GM20000 (cell line): ENCODE measurements around the gene LPAR3.

Experiments
- DNase-seq: peaks from one replicate; pipeline ENCODE4 v3.0.0; 2012; ENCODE audit warnings: low spot score
- TF ChIP-seq, protein P1 (sequence below): IDR thresholded peaks from 2 replicates; pipeline ENCODE4 v1.5.1; 2012; ENCODE audit warnings: mild to moderate bottlenecking, control low read depth; ENCODE audit errors: extremely low read depth, missing control alignments

The LPAR3 gene

DNA sequence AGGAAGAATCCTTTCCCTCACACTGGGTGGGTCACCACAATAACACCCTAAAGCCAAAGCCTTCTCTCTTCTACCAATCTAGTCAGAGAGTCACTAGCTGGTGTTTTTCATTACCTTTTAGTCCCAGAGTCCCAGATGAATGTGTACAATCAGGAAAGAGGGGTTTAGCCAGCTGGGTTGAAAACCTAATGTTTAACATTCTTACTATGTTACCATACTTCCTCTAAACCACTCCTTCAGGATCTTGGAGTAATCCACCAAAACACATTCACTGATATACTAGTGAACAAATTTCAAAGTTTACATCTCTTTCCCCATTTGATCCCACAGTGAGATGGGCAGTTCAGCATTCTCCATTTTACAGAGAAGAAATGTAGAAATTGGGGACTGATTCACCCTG, 9.7 kb downstream of the LPAR3 start:
- no peak for DNase-seq
- TF ChIP-seq, protein P1, sequence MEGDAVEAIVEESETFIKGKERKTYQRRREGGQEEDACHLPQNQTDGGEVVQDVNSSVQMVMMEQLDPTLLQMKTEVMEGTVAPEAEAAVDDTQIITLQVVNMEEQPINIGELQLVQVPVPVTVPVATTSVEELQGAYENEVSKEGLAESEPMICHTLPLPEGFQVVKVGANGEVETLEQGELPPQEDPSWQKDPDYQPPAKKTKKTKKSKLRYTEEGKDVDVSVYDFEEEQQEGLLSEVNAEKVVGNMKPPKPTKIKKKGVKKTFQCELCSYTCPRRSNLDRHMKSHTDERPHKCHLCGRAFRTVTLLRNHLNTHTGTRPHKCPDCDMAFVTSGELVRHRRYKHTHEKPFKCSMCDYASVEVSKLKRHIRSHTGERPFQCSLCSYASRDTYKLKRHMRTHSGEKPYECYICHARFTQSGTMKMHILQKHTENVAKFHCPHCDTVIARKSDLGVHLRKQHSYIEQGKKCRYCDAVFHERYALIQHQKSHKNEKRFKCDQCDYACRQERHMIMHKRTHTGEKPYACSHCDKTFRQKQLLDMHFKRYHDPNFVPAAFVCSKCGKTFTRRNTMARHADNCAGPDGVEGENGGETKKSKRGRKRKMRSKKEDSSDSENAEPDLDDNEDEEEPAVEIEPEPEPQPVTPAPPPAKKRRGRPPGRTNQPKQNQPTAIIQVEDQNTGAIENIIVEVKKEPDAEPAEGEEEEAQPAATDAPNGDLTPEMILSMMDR, result no peak

DNA sequence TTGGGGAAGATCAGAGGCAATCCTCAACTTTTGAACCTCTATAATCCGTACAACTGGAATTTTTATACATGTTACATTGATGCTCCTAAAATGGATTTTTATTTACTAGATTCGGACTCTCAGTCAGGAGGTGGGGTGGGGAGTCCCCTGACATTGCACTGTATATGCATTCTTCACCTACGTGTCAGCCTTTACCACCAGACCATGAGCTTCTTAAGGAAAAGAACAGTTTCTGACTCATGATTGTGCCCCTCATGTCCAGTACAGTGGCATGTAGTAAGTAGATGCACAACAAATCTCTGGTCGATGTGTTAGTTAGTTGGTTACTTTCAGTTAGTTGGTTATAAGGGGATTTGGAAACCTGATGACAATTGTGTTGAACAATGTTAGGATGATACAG, 15.4 kb downstream of the LPAR3 start:
- DNase-seq, result no peak

DNA sequence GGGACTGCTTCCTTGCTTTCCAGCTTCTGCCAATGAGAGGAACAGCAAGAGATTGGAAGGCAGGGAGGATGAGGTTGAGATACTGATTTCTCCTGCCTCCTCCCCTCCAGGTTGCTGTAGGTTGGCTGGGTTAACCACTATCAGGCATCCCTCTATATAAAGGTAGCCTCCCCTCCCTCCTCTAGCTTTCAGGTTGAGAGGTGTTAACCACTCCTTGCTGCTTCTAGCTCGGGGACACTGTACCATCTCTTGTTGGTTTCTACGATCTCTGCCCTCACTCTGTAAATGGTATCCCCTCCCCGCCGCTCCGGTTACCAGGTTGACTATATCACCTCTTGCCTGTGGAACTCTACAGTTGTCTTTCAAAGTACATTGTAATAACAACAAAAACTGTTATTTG, 16.7 kb downstream of the LPAR3 start:
- no peak for DNase-seq
- TF ChIP-seq, protein P1, result no peak

More for the DNA sequence above, 15.4 kb downstream of the LPAR3 start:
- TF ChIP-seq, protein P1, result no peak

DNA sequence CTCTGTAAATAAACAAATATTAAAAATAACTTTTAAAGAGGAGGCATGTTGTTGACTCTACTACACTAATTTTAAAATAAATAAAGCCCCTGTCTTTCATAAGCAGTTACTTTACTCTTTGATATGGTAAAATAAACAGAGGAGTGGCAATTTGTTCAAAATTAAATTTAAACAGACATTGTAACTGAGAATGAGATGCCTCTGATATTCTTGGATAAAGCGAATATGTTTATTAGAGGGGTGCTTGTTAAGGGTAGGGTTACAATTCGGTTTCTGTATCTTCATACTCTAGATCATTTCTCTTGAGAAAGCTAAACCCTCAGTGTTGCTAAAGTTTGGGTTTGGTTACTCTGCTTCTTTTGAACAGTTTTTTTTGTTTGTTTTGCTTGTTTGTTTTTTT, 19.6 kb downstream of the LPAR3 start:
- no peak for DNase-seq
- TF ChIP-seq, protein P1, result no peak

DNA sequence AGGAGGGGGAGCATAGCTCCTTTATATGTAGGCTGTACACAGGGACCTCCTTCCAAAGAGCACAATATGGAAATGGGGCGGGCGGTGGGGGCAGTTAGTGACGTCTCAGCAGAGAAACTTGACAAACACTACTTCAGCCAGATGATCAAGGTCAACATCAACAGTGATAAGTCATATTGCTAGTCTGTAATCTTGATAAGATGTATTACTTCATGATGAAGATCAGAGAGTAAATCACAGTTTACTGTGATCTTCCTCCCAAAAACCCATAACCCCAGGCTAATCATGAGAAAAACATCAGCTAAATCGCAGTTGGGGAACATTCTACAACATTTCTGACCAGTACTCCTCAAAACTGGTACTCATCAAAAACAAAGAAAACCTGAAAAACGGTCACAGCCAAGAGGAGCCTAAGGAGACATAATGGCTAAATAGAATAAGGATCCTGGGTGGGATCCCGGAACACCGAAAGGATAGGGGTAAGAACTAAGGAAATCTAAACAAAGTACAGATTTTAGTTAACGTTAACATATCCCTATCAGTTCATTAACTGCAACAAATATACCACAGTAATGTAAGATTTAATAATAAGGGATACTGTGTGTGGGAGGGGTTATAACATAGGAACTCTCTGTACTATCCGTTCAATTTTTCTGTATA, 20.2 kb downstream of the LPAR3 start:
- DNase-seq, result no peak
- TF ChIP-seq, protein P1, result no peak

DNA sequence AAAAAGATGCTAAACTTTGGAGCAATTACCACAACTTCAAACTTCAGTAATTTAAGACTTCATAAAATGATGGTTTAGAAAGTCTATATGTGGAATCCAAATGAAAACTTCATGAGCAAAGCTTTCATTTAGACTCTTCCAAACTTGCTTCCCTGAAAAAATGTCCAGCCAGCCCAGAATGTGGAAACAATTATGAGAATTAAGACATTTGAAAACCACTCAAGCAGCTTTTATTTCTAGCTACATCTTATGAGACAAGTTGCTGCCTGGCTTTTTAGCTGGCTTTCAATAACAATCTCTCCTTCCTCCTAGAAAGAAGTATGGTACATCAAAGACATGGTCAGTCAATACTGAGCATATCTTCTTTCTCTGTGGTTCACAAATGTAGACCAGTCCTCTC, 21.8 kb downstream of the LPAR3 start:
- TF ChIP-seq, protein P1, result no peak
- no peak for DNase-seq

DNA sequence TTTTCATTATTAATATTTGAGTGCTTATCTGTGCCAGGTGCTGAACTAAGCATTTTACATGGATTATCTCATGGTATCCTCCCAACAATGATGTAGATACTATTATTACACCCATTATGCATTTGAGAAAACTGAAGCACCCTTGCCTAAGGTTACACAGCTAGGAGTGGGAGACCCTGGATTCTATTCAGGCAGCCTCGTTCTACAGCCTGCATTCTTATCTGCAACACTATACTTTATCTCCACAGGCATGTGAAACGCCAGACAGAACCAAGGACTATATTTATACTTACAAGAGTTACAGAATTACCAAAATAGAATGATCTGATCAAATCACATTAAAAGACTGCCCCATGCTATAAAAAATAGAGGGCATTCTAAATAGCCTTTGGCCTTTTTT, 22.4 kb downstream of the LPAR3 start:
- TF ChIP-seq, protein P1, result no peak
- no peak for DNase-seq
